ENCODE results near the gene SLN.

Gene SLN

GRCh38 chr11:107704451-107704850 is 7.4 kb downstream of the SLN start:
- Histone ChIP-seq H2AFZ (ENCODE audit: low read length, unreplicated experiment) (peak overlapping the region; percentile 87), H3K79me2 (ENCODE audit: control insufficient read depth, insufficient read depth, low read length, unreplicated experiment) (no peaks in the 10 kb centered on the region), H3K36me3 (ENCODE audit: insufficient read depth, low read length) (no peaks in the 10 kb centered on the region), H3K4me3 (ENCODE audit: low read depth, low read length) (peak overlapping the region; percentile 44; the same call in 1 of the 2 replicates), H3K27ac (ENCODE audit: low read depth, low read length) (peak overlapping the region; percentile 97), H3K4me1 (ENCODE audit: control insufficient read depth, insufficient read depth, low read length, unreplicated experiment) (peaks cover 27% of the 10 kb centered on the region), H3K27me3 (ENCODE audit: insufficient read depth, low read length) (no peaks in the 10 kb centered on the region)

- Histone ChIP-seq H3K36me3 (ENCODE audit: insufficient read depth, low read length) (no peaks in the 10 kb centered on the region), H3K27ac (ENCODE audit: low read depth, low read length) (no peak overlapping the region), H2AFZ (ENCODE audit: low read length, unreplicated experiment) (no peak overlapping the region), H3K4me3 (ENCODE audit: low read depth, low read length) (no peak overlapping the region), H3K79me2 (ENCODE audit: control insufficient read depth, insufficient read depth, low read length, unreplicated experiment) (no peaks in the 10 kb centered on the region), H3K27me3 (ENCODE audit: insufficient read depth, low read length) (no peaks in the 10 kb centered on the region), H3K4me1 (ENCODE audit: control insufficient read depth, insufficient read depth, low read length, unreplicated experiment) (peaks cover 27% of the 10 kb centered on the region)
Observed at GRCh38 chr11:107702723-107703122, 9.1 kb downstream of the SLN start.

- H3K4me1 ChIP-seq (ENCODE audit: control insufficient read depth, insufficient read depth, low read length, unreplicated experiment): peaks cover 27% of the 10 kb centered on the region
- no peaks in the 10 kb centered on the region for H3K27me3 ChIP-seq (ENCODE audit: insufficient read depth, low read length)
- H3K79me2 ChIP-seq (ENCODE audit: control insufficient read depth, insufficient read depth, low read length, unreplicated experiment): no peaks in the 10 kb centered on the region
- H2AFZ ChIP-seq (ENCODE audit: low read length, unreplicated experiment): no peak overlapping the region
- no peak overlapping the region for H3K4me3 ChIP-seq (ENCODE audit: low read depth, low read length)
- no peak overlapping the region for H3K27ac ChIP-seq (ENCODE audit: low read depth, low read length)
- no peaks in the 10 kb centered on the region for H3K36me3 ChIP-seq (ENCODE audit: insufficient read depth, low read length)
Observed at GRCh38 chr11:107702109-107702660, 9.7 kb downstream of the SLN start.

GRCh38 chr11:107699371-107700285 is 12.2 kb downstream of the SLN start:
- H3K27me3 ChIP-seq (ENCODE audit: insufficient read depth, low read length): no peaks in the 10 kb centered on the region
- H3K4me1 ChIP-seq (ENCODE audit: control insufficient read depth, insufficient read depth, low read length, unreplicated experiment): peaks cover 28% of the 10 kb centered on the region
- no peak overlapping the region for H3K4me3 ChIP-seq (ENCODE audit: low read depth, low read length)
- no peaks in the 10 kb centered on the region for H3K79me2 ChIP-seq (ENCODE audit: control insufficient read depth, insufficient read depth, low read length, unreplicated experiment)
- no peak overlapping the region for H3K27ac ChIP-seq (ENCODE audit: low read depth, low read length)
- no peak overlapping the region for H2AFZ ChIP-seq (ENCODE audit: low read length, unreplicated experiment)
- H3K36me3 ChIP-seq (ENCODE audit: insufficient read depth, low read length): no peaks in the 10 kb centered on the region

- no peaks in the 10 kb centered on the region for H3K79me2 ChIP-seq (ENCODE audit: control insufficient read depth, insufficient read depth, low read length, unreplicated experiment)
- no peak overlapping the region for H2AFZ ChIP-seq (ENCODE audit: low read length, unreplicated experiment)
- no peak overlapping the region for H3K27ac ChIP-seq (ENCODE audit: low read depth, low read length)
- H3K4me3 ChIP-seq (ENCODE audit: low read depth, low read length): no peak overlapping the region
- H3K27me3 ChIP-seq (ENCODE audit: insufficient read depth, low read length): no peaks in the 10 kb centered on the region
- peaks cover 19% of the 10 kb centered on the region for H3K4me1 ChIP-seq (ENCODE audit: control insufficient read depth, insufficient read depth, low read length, unreplicated experiment)
- no peaks in the 10 kb centered on the region for H3K36me3 ChIP-seq (ENCODE audit: insufficient read depth, low read length)
Observed at GRCh38 chr11:107697291-107697690, 14.6 kb downstream of the SLN start.

- H3K79me2 ChIP-seq (ENCODE audit: control insufficient read depth, insufficient read depth, low read length, unreplicated experiment): no peaks in the 10 kb centered on the region
Observed at GRCh38 chr11:107696140-107696539, 15.7 kb downstream of the SLN start.

GRCh38 chr11:107695446-107695845 is 16.4 kb downstream of the SLN start:
- Histone ChIP-seq H3K27ac (ENCODE audit: low read depth, low read length) (peak overlapping the region; percentile 86), H2AFZ (ENCODE audit: low read length, unreplicated experiment) (peak overlapping the region; percentile 51), H3K36me3 (ENCODE audit: insufficient read depth, low read length) (no peaks in the 10 kb centered on the region), H3K79me2 (ENCODE audit: control insufficient read depth, insufficient read depth, low read length, unreplicated experiment) (no peaks in the 10 kb centered on the region), H3K4me3 (ENCODE audit: low read depth, low read length) (no peak overlapping the region), H3K4me1 (ENCODE audit: control insufficient read depth, insufficient read depth, low read length, unreplicated experiment) (peaks cover 29% of the 10 kb centered on the region), H3K27me3 (ENCODE audit: insufficient read depth, low read length) (no peaks in the 10 kb centered on the region)

More at GRCh38 chr11:107696140-107696539, 15.7 kb downstream of the SLN start:
- Histone ChIP-seq H3K4me1 (ENCODE audit: control insufficient read depth, insufficient read depth, low read length, unreplicated experiment) (peaks cover 27% of the 10 kb centered on the region), H3K27ac (ENCODE audit: low read depth, low read length) (peak overlapping the region; percentile 86), H2AFZ (ENCODE audit: low read length, unreplicated experiment) (peak overlapping the region; percentile 51), H3K4me3 (ENCODE audit: low read depth, low read length) (peak overlapping the region; percentile 10; the same call in 1 of the 2 replicates), H3K27me3 (ENCODE audit: insufficient read depth, low read length) (no peaks in the 10 kb centered on the region), H3K36me3 (ENCODE audit: insufficient read depth, low read length) (no peaks in the 10 kb centered on the region)

- no peaks in the 10 kb centered on the region for H3K36me3 ChIP-seq (ENCODE audit: insufficient read depth, low read length)
- peaks cover 23% of the 10 kb centered on the region for H3K4me1 ChIP-seq (ENCODE audit: control insufficient read depth, insufficient read depth, low read length, unreplicated experiment)
- H2AFZ ChIP-seq (ENCODE audit: low read length, unreplicated experiment): peak overlapping the region; percentile 74
- peak overlapping the region; percentile 61 for H3K4me3 ChIP-seq (ENCODE audit: low read depth, low read length)
- peak overlapping the region; percentile 48 for H3K27ac ChIP-seq (ENCODE audit: low read depth, low read length)
- no peaks in the 10 kb centered on the region for H3K27me3 ChIP-seq (ENCODE audit: insufficient read depth, low read length)
- H3K79me2 ChIP-seq (ENCODE audit: control insufficient read depth, insufficient read depth, low read length, unreplicated experiment): no peaks in the 10 kb centered on the region
Observed at GRCh38 chr11:107691000-107691750, 20.7 kb downstream of the SLN start.

GRCh38 chr11:107689317-107690202 is 22.3 kb downstream of the SLN start:
- Histone ChIP-seq H3K27me3 (ENCODE audit: insufficient read depth, low read length) (no peaks in the 10 kb centered on the region), H3K4me1 (ENCODE audit: control insufficient read depth, insufficient read depth, low read length, unreplicated experiment) (peaks cover 13% of the 10 kb centered on the region), H3K79me2 (ENCODE audit: control insufficient read depth, insufficient read depth, low read length, unreplicated experiment) (no peaks in the 10 kb centered on the region), H3K36me3 (ENCODE audit: insufficient read depth, low read length) (no peaks in the 10 kb centered on the region), H3K4me3 (ENCODE audit: low read depth, low read length) (no peak overlapping the region), H2AFZ (ENCODE audit: low read length, unreplicated experiment) (peak overlapping the region; percentile 45), H3K27ac (ENCODE audit: low read depth, low read length) (no peak overlapping the region)

Measured in ACC112 (cell line).